Aorta (tissue), 5 donors: ENCODE measurements around the gene ACTL8. TPM values are rescaled to one million over a fixed set of nuclear protein-coding genes. Genes with fewer than 3 reads are reported as not detected.

ENCODE experiments used
- ATAC-seq: fragments of 200-7000 bp; cut with Tn5 transposase; one replicate; pipeline ENCODE4 v1.9.1; 2022; ENCODE audit warnings: moderate library complexity; ENCODE audit not compliant: low FRiP score
- DNase-seq, 2 donors: peaks; one replicate each; pipeline ENCODE4 v3.0.0-alpha.2; 2020
- H3K27ac ChIP-seq, 2 donors: one replicate each; pipeline ENCODE4 v1.5.1; 2013; ENCODE audit warnings: low read length in 2 of 2, mild to moderate bottlenecking in 2 of 2, moderate library complexity in 2 of 2, control low read depth in 1 of 2, inconsistent platforms in 1 of 2, low read depth in 1 of 2
- H3K27me3 ChIP-seq, 2 donors: one replicate each; pipeline ENCODE4 v1.6.1; 2013; ENCODE audit warnings: control low read depth in 1 of 2, low read length in 1 of 2, mild to moderate bottlenecking in 1 of 2, moderate library complexity in 1 of 2; ENCODE audit not compliant: insufficient read depth in 2 of 2, control insufficient read depth in 1 of 2
- H3K36me3 ChIP-seq, 2 donors: one replicate each; pipeline ENCODE4 v1.6.1; 2013; ENCODE audit warnings: control low read depth in 1 of 2, low read length in 1 of 2, mild to moderate bottlenecking in 1 of 2; ENCODE audit not compliant: insufficient read depth in 2 of 2, control insufficient read depth in 1 of 2
- H3K4me1 ChIP-seq, 2 donors: one replicate each; pipeline ENCODE4 v1.6.1; 2013; ENCODE audit warnings: low read length in 2 of 2, control low read depth in 1 of 2, mild to moderate bottlenecking in 1 of 2, moderate library complexity in 1 of 2; ENCODE audit not compliant: insufficient read depth in 2 of 2, control insufficient read depth in 1 of 2
- H3K4me3 ChIP-seq, 2 donors: one replicate each; pipeline ENCODE4 v1.5.1; 2013; ENCODE audit warnings: low read length in 2 of 2, control low read depth in 1 of 2, mild to moderate bottlenecking in 1 of 2
- H3K9me3 ChIP-seq: one replicate; pipeline ENCODE4 v1.6.1; 2013; ENCODE audit warnings: mild to moderate bottlenecking, low read length; ENCODE audit not compliant: control insufficient read depth
- WGBS, 2 donors: extraction: QIAGEN DNeasy Blood & Tissue Kit; methylation state at CpG; one replicate each; pipeline ENCODE4 v1.1.7; 2013; 5-methylcytosine and 5-hydroxymethylcytosine counted together
- intact Hi-C, 2 donors: fragments of 100-400 bp; cut with DNase I; formaldehyde crosslinking; loops; one replicate each; pipeline versions ENCODE4 v1.14.2 to v1.15.0; 2022
- polyA plus RNA-seq, 2 donors: library from polyadenylated mRNA; stranded (reverse); fragments of 200-250 nt; gene quantifications; one replicate each; pipeline ENCODE4 v1.2.3, GENCODE V29; 2013
- total RNA-seq, 2 donors: library from RNA; stranded (reverse); fragmentation: NEBNext Ultra II Directional; extraction: Animal tissue kit (Norgen Biotek cat#: 25700); gene quantifications; one replicate each; pipeline ENCODE4 v1.2.1, GENCODE V29; 2021
- donor health status: healthy with polysubstance abuse.
- donor health status: Bipolar disorder and iron deficiency.
- donor health status: DM: no; HTN: no; CAD: no.
- donor health status: DM: no; HTN: no; CAD: no.
- donor health status: DM: yes; HTN: yes; CAD: no.

The ACTL8 gene
- total and polyA plus RNA-seq, 4 donors: not detected

DNA sequence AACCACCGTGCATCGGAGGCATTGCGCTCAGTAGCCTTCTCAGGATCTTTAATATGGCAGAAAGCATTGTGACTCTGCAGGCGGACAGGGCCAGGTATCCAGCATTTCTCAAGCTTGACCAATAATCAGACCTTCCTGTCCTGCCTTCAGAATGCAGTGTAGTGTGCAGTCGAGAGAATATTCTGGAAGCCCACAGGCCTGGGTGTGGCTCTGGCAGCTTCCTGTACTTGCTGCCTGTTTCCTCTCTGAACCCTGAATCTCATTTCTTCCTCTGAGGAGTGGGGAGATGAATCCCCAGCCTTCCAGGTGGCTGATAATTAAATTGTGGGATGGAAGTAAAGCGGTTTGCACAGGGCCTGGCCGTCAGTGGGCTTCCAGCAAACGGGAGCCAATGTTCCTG is 42.3 kb downstream of the ACTL8 start:
- Histone ChIP-seq H3K4me1 (no peaks in the 10 kb centered on the region), H3K36me3 (no peaks in the 10 kb centered on the region), H3K27me3 (no peaks in the 10 kb centered on the region), H3K9me3 (no peaks in the 10 kb centered on the region), H3K4me3 (no peak overlapping the region), H3K27ac (no peak overlapping the region)
- WGBS, 2 donors: 70 to 72% methylated on average over 8 of the region's 8 CpGs
- no peak for DNase-seq
- intact Hi-C loops: no loop called here
- no peak for ATAC-seq

- H3K27me3 ChIP-seq: no peaks in the 10 kb centered on the region
- H3K27ac ChIP-seq: no peak overlapping the region
- no peak overlapping the region for H3K4me3 ChIP-seq
- 56 to 67% methylated on average over 7 of the region's 7 CpGs for WGBS, 2 donors
- ATAC-seq (no peak), DNase-seq (no peak)
- H3K9me3 ChIP-seq: no peaks in the 10 kb centered on the region
- no peaks in the 10 kb centered on the region for H3K36me3 ChIP-seq
- no peaks in the 10 kb centered on the region for H3K4me1 ChIP-seq
- intact Hi-C loops: no loop called here
Measured at GRCh38 chr1:17798011-17798410, 42.9 kb downstream of the ACTL8 start.

GRCh38 chr1:17798799-17799382 is 43.8 kb downstream of the ACTL8 start:
- ATAC-seq: no peak
- intact Hi-C loops: no loop called here
- H3K27ac ChIP-seq: no peak overlapping the region
- H3K36me3 ChIP-seq: no peaks in the 10 kb centered on the region
- H3K9me3 ChIP-seq: no peaks in the 10 kb centered on the region
- no peaks in the 10 kb centered on the region for H3K4me1 ChIP-seq
- 73 to 74% methylated on average over 16 of the region's 16 CpGs for WGBS, 2 donors
- no peaks in the 10 kb centered on the region for H3K27me3 ChIP-seq
- DNase-seq: no peak
- no peak overlapping the region for H3K4me3 ChIP-seq

DNA sequence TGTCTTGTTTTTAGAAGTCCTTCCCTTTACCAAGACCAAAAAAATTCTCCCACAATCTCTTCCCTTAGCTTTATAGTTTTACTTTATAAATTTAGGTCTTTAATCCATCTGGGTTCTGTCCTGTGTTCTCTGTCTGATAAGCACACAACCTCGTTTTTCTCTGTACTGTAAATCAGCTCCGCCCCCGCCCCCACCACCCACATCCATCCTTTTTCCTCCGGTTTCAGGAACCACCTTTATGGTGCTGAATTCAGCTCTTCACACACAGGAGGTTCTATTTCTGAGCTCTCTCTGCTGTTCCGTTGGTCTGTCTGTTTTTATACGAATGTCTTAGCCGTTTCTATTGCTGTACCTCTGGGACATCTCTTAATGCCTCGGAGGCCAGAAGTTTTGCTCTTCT is 44.5 kb downstream of the ACTL8 start:
- intact Hi-C loops: no loop called here
- H3K27me3 ChIP-seq: no peaks in the 10 kb centered on the region
- WGBS, 2 donors: 41 to 45% methylated on average over 8 of the region's 8 CpGs
- no peaks in the 10 kb centered on the region for H3K9me3 ChIP-seq
- no peaks in the 10 kb centered on the region for H3K36me3 ChIP-seq
- ATAC-seq: no peak
- DNase-seq: no peak
- H3K4me3 ChIP-seq: no peak overlapping the region
- no peak overlapping the region for H3K27ac ChIP-seq
- H3K4me1 ChIP-seq: no peaks in the 10 kb centered on the region

GRCh38 chr1:17802164-17802563 is 47.0 kb downstream of the ACTL8 start:
- no peak for DNase-seq
- Histone ChIP-seq H3K4me1 (no peaks in the 10 kb centered on the region), H3K4me3 (no peak overlapping the region), H3K27me3 (no peaks in the 10 kb centered on the region), H3K27ac (no peak overlapping the region), H3K36me3 (no peaks in the 10 kb centered on the region), H3K9me3 (no peaks in the 10 kb centered on the region)
- intact Hi-C loops: no loop called here
- ATAC-seq: no peak
- 56% methylated on average over 11 of the region's 11 CpGs for WGBS, 2 donors

GRCh38 chr1:17802945-17803344 is 47.8 kb downstream of the ACTL8 start:
- no peak for DNase-seq
- intact Hi-C loops: no loop called here
- H3K27ac ChIP-seq: no peak overlapping the region
- H3K4me1 ChIP-seq: no peaks in the 10 kb centered on the region
- H3K27me3 ChIP-seq: no peaks in the 10 kb centered on the region
- 64 to 74% methylated on average over 7 of the region's 7 CpGs for WGBS, 2 donors
- H3K4me3 ChIP-seq: no peak overlapping the region
- no peaks in the 10 kb centered on the region for H3K9me3 ChIP-seq
- ATAC-seq: no peak
- no peaks in the 10 kb centered on the region for H3K36me3 ChIP-seq

GRCh38 chr1:17805869-17806684 is 50.9 kb downstream of the ACTL8 start:
- DNase-seq: no peak
- H3K27me3 ChIP-seq: no peaks in the 10 kb centered on the region
- no peaks in the 10 kb centered on the region for H3K4me1 ChIP-seq
- intact Hi-C loops: no loop called here
- WGBS, 2 donors: 63 to 64% methylated on average over 10 of the region's 10 CpGs
- H3K27ac ChIP-seq: no peak overlapping the region
- ATAC-seq: no peak
- H3K36me3 ChIP-seq: no peaks in the 10 kb centered on the region
- H3K4me3 ChIP-seq: no peak overlapping the region
- H3K9me3 ChIP-seq: no peaks in the 10 kb centered on the region

DNA sequence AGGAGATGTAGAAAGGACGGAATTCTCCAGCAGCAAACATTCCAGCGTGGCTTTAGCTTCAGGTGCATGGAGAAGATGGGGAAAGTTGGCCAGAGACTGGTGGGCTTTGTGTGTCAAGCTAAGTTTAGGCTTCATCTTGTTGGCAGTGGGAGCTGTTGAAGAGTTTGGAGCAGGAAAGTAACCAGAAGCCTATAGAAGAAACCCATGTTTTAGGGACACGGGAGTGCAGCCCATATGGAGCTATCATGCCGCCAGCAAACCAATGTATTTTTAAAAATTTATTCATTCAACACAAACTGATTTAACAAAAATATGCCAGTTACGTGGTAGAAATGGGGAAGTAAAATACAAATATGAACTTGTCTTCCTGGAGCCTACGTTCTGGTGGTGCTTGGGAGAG is 53.7 kb downstream of the ACTL8 start:
- Histone ChIP-seq H3K4me3 (no peak overlapping the region), H3K27me3 (no peaks in the 10 kb centered on the region), H3K36me3 (no peaks in the 10 kb centered on the region), H3K9me3 (no peaks in the 10 kb centered on the region), H3K4me1 (no peaks in the 10 kb centered on the region), H3K27ac (no peak overlapping the region)
- intact Hi-C loops: no loop called here
- DNase-seq (no peak), ATAC-seq (no peak)
- WGBS, 2 donors: 67 to 69% methylated on average over 6 of the region's 6 CpGs

GRCh38 chr1:17810668-17811067 is 55.5 kb downstream of the ACTL8 start:
- no peaks in the 10 kb centered on the region for H3K4me1 ChIP-seq
- no peak overlapping the region for H3K27ac ChIP-seq
- H3K36me3 ChIP-seq: no peaks in the 10 kb centered on the region
- intact Hi-C loops: no loop called here
- 95 to 98% methylated on average over 2 of the region's 2 CpGs for WGBS, 2 donors
- ATAC-seq (no peak), DNase-seq (no peak)
- no peaks in the 10 kb centered on the region for H3K9me3 ChIP-seq
- H3K27me3 ChIP-seq: no peaks in the 10 kb centered on the region
- H3K4me3 ChIP-seq: no peak overlapping the region
